HuH-7.5 (cell line): ENCODE data around the gene DCP1A.

Experiments used
- DNase-seq: peaks from one replicate; pipeline ENCODE4 v3.0.0; 2011; ENCODE audit warnings: low spot score

DCP1A gene

DNA sequence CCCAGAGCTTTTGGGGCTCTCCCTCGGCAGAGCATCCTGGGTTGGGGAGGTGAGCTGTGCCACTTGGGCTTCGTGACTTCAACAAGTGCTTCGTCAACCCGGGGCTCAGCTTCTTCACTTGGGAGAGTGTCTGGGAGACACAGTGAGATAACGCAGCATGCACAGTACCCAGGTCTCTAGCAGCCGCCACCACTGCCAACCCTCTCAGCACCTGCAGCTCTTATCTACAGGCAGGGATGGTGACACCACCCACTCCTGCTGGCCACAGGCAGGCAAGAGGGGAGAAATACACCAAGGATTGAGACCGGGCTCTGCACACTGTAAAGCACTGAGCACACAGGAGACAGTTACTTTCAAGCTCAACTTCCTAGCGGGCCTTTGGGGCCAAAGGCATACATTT is 103.1 kb downstream of the DCP1A start:
- no peak for DNase-seq

DNA sequence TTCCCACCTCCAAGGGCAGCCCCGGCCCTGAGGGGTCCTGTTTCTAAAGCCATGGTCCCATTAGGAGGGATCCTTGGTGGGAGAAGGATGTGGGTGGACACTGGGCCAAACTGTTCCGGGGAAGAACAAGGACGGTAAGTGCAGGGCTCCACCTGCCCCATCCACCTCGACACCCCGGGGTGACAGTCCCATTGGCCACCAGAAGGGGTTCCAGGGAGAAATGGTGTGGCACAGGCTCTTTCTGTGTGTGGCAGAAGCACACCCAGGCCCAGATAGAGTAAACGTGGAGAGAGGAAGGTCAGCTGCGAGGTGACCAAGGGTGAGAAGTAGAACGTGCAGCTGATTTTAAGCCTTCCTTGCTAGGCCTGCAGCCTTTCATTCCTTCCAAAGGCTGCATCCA is 103.6 kb downstream of the DCP1A start:
- no peak for DNase-seq

GRCh38 chr3:53243165-53243564 is 104.2 kb downstream of the DCP1A start:
- no peak for DNase-seq

- DNase-seq = no peak
These were observed 104.7 kb downstream of the DCP1A start for GRCh38 chr3:53242642-53243041.

- no peak for DNase-seq
These were observed 105.2 kb downstream of the DCP1A start for GRCh38 chr3:53242155-53242554.

DNA sequence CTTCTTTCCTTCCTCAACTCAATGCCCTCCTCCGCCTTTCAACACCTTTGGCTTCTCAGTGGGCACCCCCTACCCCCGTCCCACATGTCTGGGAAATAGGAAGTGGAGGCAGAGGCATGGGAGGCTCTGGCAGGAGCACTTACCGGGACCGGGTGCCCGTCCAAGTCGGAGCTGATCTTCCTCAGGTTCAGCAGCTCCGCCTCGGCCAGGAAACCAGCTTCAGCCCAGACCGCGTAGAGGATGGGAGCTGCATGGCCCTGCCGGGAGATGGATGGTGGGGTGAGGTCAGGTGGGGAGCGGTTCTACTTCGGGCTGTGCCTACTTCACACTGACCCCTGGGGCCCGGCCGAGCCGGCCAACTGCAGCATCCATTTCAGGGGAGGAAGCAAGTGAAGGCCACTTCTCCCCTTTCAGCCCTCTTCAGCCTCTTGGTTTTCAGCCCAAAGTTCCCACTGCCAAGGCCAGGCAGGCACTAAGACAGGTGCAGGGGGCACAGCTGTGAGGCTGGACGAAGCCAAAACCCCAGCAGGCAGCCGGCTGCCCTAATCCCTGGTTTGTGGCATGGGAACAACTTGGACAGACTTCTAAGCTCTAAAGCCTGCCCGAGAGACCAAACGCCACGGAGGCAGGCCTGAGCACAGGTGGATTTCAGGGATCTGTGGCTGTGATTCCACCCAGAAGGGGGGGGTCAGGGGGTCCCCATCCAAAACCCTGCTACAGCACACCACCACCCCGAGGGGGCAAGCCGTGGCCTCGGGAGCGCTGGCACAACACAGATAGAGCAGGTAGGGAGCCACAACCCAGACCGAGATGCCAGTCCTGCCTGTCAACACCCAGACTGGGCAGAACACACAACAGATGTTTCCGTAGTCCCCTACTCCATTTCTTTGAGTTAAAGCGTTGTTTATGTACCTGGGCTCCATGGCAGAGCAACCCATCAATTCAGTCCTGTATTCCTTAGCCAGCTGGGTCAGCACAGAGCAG is 106.1 kb downstream of the DCP1A start:
- DNase-seq = no peak

GRCh38 chr3:53239800-53240199 is 107.5 kb downstream of the DCP1A start:
- no peak for DNase-seq

DNA sequence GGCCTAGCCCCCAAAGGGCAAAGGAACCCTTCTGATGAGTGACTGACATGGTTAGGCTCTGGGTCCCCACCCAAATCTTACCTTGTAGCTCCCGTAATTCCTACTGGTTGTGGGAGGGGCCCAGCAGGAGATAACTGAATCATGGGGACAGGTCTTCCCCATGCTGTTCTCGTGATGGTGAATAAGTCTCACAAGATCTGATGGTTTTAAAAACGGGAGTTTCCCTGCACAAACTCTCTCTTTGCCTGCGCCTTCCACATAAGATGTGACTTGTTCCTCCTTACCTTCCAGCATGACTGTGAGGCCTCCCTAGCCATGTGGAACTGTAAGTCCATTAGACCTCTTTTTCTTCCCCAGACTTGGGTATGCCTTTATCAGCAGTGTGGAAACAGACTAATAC is 108.5 kb downstream of the DCP1A start:
- no peak for DNase-seq

DNA sequence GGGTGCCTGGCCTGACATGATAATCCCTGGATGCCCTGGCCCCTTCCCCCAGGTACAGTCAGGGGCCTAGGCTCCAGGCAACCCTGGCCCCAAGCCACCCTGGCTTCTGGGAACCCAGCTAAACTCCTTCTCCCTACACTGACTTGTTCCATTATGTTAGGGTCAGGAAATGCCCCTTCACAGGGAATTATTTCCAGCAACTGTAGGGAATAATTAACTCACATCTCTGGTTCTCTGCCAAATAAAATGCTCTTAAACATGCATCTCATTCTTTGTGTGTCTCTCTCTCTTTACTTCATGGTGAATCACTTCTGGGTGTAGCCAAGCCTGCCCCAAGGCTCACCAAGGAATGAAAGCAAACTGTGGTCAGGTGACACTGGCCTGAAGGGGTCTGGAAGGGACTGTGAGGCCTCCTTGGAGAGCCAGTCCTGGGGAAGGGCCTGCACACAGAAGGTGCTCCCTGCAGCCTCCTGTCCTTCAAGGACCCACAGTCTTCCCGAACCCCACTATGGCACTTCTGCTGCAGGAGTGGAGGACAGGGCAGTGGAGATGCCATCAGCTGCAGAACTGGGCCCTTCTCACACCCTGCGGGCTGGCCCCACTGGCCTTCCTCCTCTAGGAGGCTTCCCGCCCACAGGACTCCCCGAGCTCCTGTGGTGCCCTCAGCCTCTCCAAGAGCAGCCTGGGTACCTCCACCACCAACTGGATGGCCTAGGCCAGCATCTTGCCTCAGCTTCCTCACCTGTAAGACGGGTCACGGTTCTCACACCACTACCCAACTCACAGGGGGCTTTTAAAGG is 109.1 kb downstream of the DCP1A start:
- DNase-seq = no peak

- DNase-seq = no peak
These were observed 111.1 kb downstream of the DCP1A start for GRCh38 chr3:53236112-53236841.

DNA sequence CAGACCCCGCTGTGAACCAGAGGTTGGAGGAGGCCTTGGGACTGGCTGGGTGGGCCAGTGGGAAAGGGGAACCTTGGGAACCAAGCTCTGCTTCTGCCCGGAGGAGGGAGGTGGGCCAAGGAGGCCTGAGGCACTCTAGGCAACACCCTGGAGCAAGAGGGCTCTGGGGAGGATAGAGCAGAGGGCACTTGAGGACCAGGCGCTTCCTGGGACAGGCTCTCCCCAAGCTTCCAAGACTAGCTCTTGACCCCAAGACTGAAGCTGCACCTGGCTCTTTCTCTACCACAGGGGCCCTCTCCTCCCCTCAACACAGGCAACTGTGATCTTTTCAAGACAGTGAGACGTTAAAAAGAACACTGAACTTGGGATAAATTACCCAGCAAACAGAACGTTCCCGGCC is 111.8 kb downstream of the DCP1A start:
- DNase-seq = no peak

DNA sequence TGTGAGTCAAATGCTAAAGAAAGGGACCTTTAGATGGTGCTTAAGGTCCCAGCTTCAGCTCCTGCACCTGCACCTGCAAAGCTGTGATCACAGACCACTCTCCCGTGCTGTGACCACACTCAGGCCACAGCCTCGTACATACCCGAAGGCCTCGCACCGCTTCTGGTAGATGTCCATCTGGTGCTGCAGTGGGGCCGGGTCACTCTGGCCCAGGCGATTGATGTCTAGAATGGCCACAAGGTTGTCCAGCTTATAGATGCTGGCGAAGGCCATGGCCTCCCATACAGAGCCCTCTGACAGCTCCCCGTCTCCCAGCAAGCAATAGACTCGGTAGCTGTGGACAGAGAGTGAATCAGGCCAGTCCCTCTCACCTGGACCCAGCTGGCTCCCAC is 112.5 kb downstream of the DCP1A start:
- no peak for DNase-seq

DNA sequence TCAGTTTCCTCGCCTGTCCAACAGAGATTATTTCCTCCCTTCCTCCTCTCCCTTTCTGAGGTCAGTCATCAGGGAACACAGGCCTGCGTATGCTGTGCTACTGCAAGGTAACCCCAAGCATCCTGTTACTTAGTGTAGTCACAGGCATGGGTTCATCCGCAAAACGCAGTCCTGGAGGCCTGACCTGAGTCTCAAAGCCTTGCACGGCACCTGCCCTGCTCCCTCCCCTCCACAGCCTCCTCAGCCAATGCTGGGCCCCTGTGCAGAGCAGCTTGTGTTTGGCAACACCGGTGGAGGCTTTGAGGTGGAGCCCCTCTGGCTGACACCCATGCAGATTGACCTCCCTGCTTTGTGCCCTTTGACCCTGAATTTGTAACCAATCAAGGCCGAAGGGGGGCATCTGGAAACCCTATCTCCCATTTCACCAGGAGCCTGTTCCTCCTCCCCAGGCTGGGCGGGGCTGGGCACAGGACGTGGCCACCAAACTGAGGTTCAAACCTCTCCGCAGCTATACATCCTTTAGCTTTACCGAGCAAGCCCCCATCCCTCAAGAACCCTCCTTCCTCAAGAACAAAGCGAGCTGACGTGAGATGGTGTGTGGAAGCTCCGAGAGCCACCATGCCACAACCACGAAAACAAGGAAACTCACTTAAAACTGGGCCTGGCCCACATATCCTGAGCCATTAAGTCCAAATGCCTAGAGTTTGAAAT is 113.1 kb downstream of the DCP1A start:
- DNase-seq = no peak
